NCI-H2029 treated with DMSO at 0.1 percent for 48 hours (cell line): ENCODE results near the gene PSMA3.
A peak's percentile ranks its signal among the peaks of the same experiment; 100 is the strongest.
"Not testable (repeated sequence)": the region's sequence is repeated elsewhere in the genome, so short reads cannot be mapped to it uniquely, and the experiment has no call there.

ENCODE experiments used
- DNase-seq: peaks from one replicate; lab custom pipeline; 2025; lab: John Stamatoyannopoulos, UW

The PSMA3 gene

GRCh38 chr14:58244556-58245387 lies at the start of gene PSMA3:
Gene PSMA3 (plus strand): TSS chr14:58244843. CDS start chr14:58244921, 78 bp downstream.
- peak; percentile 99 for DNase-seq

- no peak for DNase-seq
These were observed 48.4 kb upstream of the PSMA3 start for GRCh38 chr14:58196198-58196597.

- no peak for DNase-seq
These were observed 46.6 kb upstream of the PSMA3 start for GRCh38 chr14:58198086-58198485.

GRCh38 chr14:58199726-58200479 lies 44.7 kb upstream of the PSMA3 start, which contains the start of gene ACTR10:
Gene ACTR10 (plus strand): TSS chr14:58200149. CDS start chr14:58200218, 69 bp downstream.
- DNase-seq, result peak; percentile 60

- DNase-seq, result peak; percentile 47
These were observed 44.2 kb upstream of the PSMA3 start for GRCh38 chr14:58200480-58200841.

GRCh38 chr14:58200846-58201245 lies 43.8 kb upstream of the PSMA3 start:
- DNase-seq, result peak; percentile 9

GRCh38 chr14:58213176-58213575 lies 31.5 kb upstream of the PSMA3 start:
- DNase-seq, result no peak

- no peak for DNase-seq
These were observed 29.3 kb upstream of the PSMA3 start for GRCh38 chr14:58215191-58215914.

GRCh38 chr14:58216544-58216943 lies 28.1 kb upstream of the PSMA3 start:
- no peak for DNase-seq

GRCh38 chr14:58227096-58227819 lies 17.4 kb upstream of the PSMA3 start:
- DNase-seq, result no peak

GRCh38 chr14:58238252-58239243 lies 6.1 kb upstream of the PSMA3 start:
- DNase-seq, result no peak

- DNase-seq, result peak; percentile 71
These were observed 5.1 kb upstream of the PSMA3 start for GRCh38 chr14:58239244-58240195.

- peak; percentile 75 for DNase-seq
These were observed 670 bp upstream of the PSMA3 start for GRCh38 chr14:58243790-58244555.

- DNase-seq, result peak; percentile 64
These were observed 919 bp downstream of the PSMA3 start for GRCh38 chr14:58245562-58245961.

GRCh38 chr14:58249611-58250010 lies 5.0 kb downstream of the PSMA3 start:
- DNase-seq, result no peak

- no peak for DNase-seq
These were observed 13.5 kb downstream of the PSMA3 start for GRCh38 chr14:58258156-58258555.

GRCh38 chr14:58262005-58262404 lies 17.4 kb downstream of the PSMA3 start:
- DNase-seq, result not testable (repeated sequence)

GRCh38 chr14:58265401-58265800 lies 20.8 kb downstream of the PSMA3 start:
- no peak for DNase-seq

- no peak for DNase-seq
These were observed 26.0 kb downstream of the PSMA3 start for GRCh38 chr14:58270628-58271027.
